Left lung (tissue), 10 donors: ENCODE data around the gene IREB2. TPM values are rescaled to one million over a fixed set of nuclear protein-coding genes. Genes with fewer than 3 reads are reported as not detected.
"Not testable (repeated sequence)": the region's sequence is repeated elsewhere in the genome, so short reads cannot be mapped to it uniquely, and the experiment has no call there.

Experiments
- ATAC-seq: fragments of 200-7000 bp; cut with Tn5 transposase; one replicate; pipeline ENCODE4 v1.9.1; 2020; ENCODE audit warnings: moderate library complexity
- DNase-seq, 4 donors: peaks; one replicate each; pipeline ENCODE4 v3.0.0-alpha.2; 2013 to 2020
- H3K27ac ChIP-seq, 2 donors: fragments of 200-600 bp; sonication (generic) in 1 of 2; one replicate each; pipeline versions ENCODE4 v1.5.0 to v1.8.0; 2020 to 2021
- H3K27me3 ChIP-seq, 2 donors: fragments of 200-600 bp; sonication (generic) in 1 of 2; one replicate each; pipeline versions ENCODE4 v1.5.0 to v1.8.0; 2020 to 2021
- H3K36me3 ChIP-seq, 2 donors: fragments of 200-600 bp; sonication (generic) in 1 of 2; one replicate each; pipeline versions ENCODE4 v1.5.0 to v1.8.0; 2020 to 2021
- H3K4me1 ChIP-seq, 2 donors: fragments of 200-600 bp; one replicate each; pipeline ENCODE4 v1.8.0; 2021
- H3K4me3 ChIP-seq, 2 donors: fragments of 200-600 bp; sonication (generic) in 1 of 2; one replicate each; pipeline versions ENCODE4 v1.5.0 to v1.8.0; 2020 to 2021; ENCODE audit warnings: mild to moderate bottlenecking in 1 of 2
- H3K9me3 ChIP-seq, 2 donors: fragments of 200-600 bp; sonication (generic) in 1 of 2; one replicate each; pipeline versions ENCODE4 v1.5.0 to v1.8.0; 2020 to 2021
- intact Hi-C, 2 donors: fragments of 100-400 bp; cut with DNase I; formaldehyde crosslinking; loops; one replicate each; pipeline versions ENCODE4 v1.11.2 to v1.14.2; 2022
- polyA plus RNA-seq, 6 donors: library from polyadenylated mRNA; unstranded; fragments of 120-200 nt; gene quantifications; one replicate each; pipeline ENCODE4 v1.2.1, GENCODE V29; 2013; ENCODE audit not compliant: insufficient read length in 6 of 6
- total RNA-seq, 2 donors: library from RNA; stranded (reverse); fragmentation: NEBNext Ultra II Directional; extraction: Animal tissue kit (Norgen Biotek cat#: 25700); gene quantifications; one replicate each; pipeline ENCODE4 v1.2.1, GENCODE V29; 2021
- TF ChIP-seq, protein P1 (sequence below), 2 donors: fragments of 200-600 bp; sonication (generic) in 1 of 2; IDR thresholded peaks; one replicate each; pipeline versions ENCODE4 v1.5.0 to v1.8.0; 2021; ENCODE audit warnings: antibody characterized with exemption in 2 of 2
- donor health status: DM: no; HTN: yes; CAD: no.
- donor health status: DM: no; HTN: no; CAD: no.

IREB2 gene
- total and polyA plus RNA-seq, 8 donors: 42.3 to 81.8 (median 70.8) TPM

DNA sequence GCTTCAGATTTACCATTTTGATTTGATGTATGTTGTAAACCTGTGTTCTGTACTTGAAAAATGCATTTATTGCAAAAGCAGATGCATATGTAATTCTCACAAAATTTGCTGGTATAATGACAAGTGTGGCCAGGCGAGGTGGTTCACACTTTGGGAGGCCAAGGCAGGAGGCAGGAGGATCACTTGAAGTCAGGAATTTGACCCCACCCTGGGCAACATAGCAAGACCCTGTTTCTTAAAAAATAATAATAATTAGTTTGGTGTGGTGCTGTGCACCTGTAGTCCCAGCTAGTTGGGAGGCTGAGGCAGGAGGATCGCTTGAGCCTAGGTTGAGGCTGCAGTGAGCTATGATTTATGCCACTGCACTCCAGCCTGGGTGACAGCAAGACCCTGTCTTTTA is 64.6 kb downstream of the IREB2 start:
- Histone ChIP-seq H3K4me3 (no peak overlapping the region), H3K36me3 (peaks cover 0 to 34% of the 10 kb centered on the region in 2 donors), H3K4me1 (peaks cover 0 to 7% of the 10 kb centered on the region in 2 donors), H3K27ac (no peak overlapping the region), H3K9me3 (peaks cover 0 to 3% of the 10 kb centered on the region in 2 donors), H3K27me3 (peaks cover 0 to 16% of the 10 kb centered on the region in 2 donors)
- TF ChIP-seq, protein P1, sequence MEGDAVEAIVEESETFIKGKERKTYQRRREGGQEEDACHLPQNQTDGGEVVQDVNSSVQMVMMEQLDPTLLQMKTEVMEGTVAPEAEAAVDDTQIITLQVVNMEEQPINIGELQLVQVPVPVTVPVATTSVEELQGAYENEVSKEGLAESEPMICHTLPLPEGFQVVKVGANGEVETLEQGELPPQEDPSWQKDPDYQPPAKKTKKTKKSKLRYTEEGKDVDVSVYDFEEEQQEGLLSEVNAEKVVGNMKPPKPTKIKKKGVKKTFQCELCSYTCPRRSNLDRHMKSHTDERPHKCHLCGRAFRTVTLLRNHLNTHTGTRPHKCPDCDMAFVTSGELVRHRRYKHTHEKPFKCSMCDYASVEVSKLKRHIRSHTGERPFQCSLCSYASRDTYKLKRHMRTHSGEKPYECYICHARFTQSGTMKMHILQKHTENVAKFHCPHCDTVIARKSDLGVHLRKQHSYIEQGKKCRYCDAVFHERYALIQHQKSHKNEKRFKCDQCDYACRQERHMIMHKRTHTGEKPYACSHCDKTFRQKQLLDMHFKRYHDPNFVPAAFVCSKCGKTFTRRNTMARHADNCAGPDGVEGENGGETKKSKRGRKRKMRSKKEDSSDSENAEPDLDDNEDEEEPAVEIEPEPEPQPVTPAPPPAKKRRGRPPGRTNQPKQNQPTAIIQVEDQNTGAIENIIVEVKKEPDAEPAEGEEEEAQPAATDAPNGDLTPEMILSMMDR (IDR thresholded peaks at IDR 0.05): no peak
- intact Hi-C loops: no loop called here
- ATAC-seq (no peak), DNase-seq (no peak)

- Histone ChIP-seq H3K4me1 (peaks cover 0 to 13% of the 10 kb centered on the region in 2 donors), H3K4me3 (peak within 1 kb of the TSS; percentile 63 to 79), H3K9me3 (no peaks in the 10 kb centered on the region), H3K27ac (peak within 1 kb of the TSS; percentile 16 to 65), H3K36me3 (no peaks in the 10 kb centered on the region), H3K27me3 (peaks cover 0 to 32% of the 10 kb centered on the region in 2 donors)
- TF ChIP-seq, protein P1 (IDR thresholded peaks at IDR 0.05): no peak
- DNase-seq (peak; percentile 91 to 96 (median 92)), ATAC-seq (peak; percentile 99)
- intact Hi-C loops: no loop called here
Measured at GRCh38 chr15:78506971-78507830, 69.2 kb downstream of the IREB2 start, which contains the start of gene HYKK. Gene HYKK (plus strand): TSS chr15:78507577. CDS start chr15:78513089, 5,512 bp downstream.

- peaks cover 0 to 32% of the 10 kb centered on the region in 2 donors for H3K27me3 ChIP-seq
- TF ChIP-seq, protein P1 (IDR thresholded peaks at IDR 0.05): no peak
- DNase-seq (no peak), ATAC-seq (peak; percentile 50)
- H3K27ac ChIP-seq: peak overlapping the region; percentile 14 to 16
- H3K9me3 ChIP-seq: no peaks in the 10 kb centered on the region
- peaks cover 0 to 13% of the 10 kb centered on the region in 2 donors for H3K4me1 ChIP-seq
- peak overlapping the region; percentile 63 to 79 for H3K4me3 ChIP-seq
- intact Hi-C loops: no loop called here
- H3K36me3 ChIP-seq: no peaks in the 10 kb centered on the region
Measured at GRCh38 chr15:78507831-78508160, 69.8 kb downstream of the IREB2 start.

- H3K27ac ChIP-seq: no peak overlapping the region
- peaks cover 0 to 32% of the 10 kb centered on the region in 2 donors for H3K27me3 ChIP-seq
- peaks cover 0 to 13% of the 10 kb centered on the region in 2 donors for H3K4me1 ChIP-seq
- TF ChIP-seq, protein P1 (IDR thresholded peaks at IDR 0.05): no peak
- no peaks in the 10 kb centered on the region for H3K9me3 ChIP-seq
- no peak for ATAC-seq
- intact Hi-C loops: no loop called here
- H3K4me3 ChIP-seq: peak overlapping the region in 1 of 2 donors; percentile 63
- DNase-seq: no peak
- no peaks in the 10 kb centered on the region for H3K36me3 ChIP-seq
Measured at GRCh38 chr15:78508272-78508671, 70.3 kb downstream of the IREB2 start.

DNA sequence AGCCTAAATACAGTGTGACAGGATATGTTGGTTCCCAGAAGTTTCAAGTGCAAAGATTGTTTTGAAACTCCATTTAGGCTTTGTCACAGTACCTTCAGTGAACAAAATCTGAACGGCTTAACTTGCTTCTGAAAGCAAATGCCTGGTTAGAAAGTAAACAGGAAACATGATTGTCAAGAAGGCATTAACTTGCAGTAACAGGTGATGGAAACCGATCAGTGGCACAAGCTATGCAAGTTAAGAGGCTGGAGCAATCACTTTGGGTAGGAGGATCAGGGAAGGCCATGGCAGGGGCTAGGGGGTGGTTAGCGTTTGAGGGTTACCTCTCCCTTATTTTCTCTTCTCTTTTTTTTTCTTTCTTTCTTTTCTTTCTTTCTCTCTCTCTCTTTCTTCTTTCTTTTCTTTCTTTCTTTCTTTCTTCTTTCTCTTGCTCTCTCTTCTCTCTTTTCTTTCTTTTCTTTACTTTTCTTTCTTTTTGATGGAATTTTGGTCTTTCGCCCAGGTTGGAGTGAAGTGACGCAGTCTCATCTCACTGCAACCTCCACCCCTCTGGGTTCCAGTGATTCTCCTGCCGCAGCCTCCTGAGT is 71.8 kb downstream of the IREB2 start:
- Histone ChIP-seq H3K9me3 (no peaks in the 10 kb centered on the region), H3K4me1 (peaks cover 0 to 13% of the 10 kb centered on the region in 2 donors), H3K36me3 (no peaks in the 10 kb centered on the region), H3K27me3 (peaks cover 0 to 32% of the 10 kb centered on the region in 2 donors), H3K4me3 (no peak overlapping the region), H3K27ac (no peak overlapping the region)
- DNase-seq: no peak
- ATAC-seq: no peak
- intact Hi-C loops: no loop called here
- TF ChIP-seq, protein P1 (IDR thresholded peaks at IDR 0.05): no peak

GRCh38 chr15:78520035-78520434 is 82.0 kb downstream of the IREB2 start:
- H3K4me3 ChIP-seq, H3K4me1 ChIP-seq, H3K27ac ChIP-seq, H3K27me3 ChIP-seq, intact Hi-C loops, DNase-seq, H3K36me3 ChIP-seq, H3K9me3 ChIP-seq, ATAC-seq: not testable (repeated sequence)
